PC-9 (cell line): ENCODE measurements around the gene MEF2B. TPM values are rescaled to one million over a fixed set of nuclear protein-coding genes. Genes with fewer than 3 reads are reported as not detected.
"Not testable (repeated sequence)": the region's sequence is repeated elsewhere in the genome, so short reads cannot be mapped to it uniquely, and the experiment has no call there.

Experiments
- BruUV-seq: library from RNA; stranded (reverse); fragments of 400-500 nt; replicated peaks from 2 replicates; lab custom pipeline; 2021; lab: Mats Ljungman, UMichigan
- CTCF ChIA-PET: fragments of 300-600 bp; sonication (Branson Sonifier 250); formaldehyde crosslinking; loops from one replicate; lab custom pipeline; 2022; ENCODE audit warnings: antibody characterized with exemption; lab: Charles Lee
- POLR2A ChIA-PET: fragments of 300-600 bp; sonication (Branson Sonifier 250); formaldehyde crosslinking; loops from one replicate; lab custom pipeline; 2022; ENCODE audit warnings: antibody characterized with exemption; ENCODE audit not compliant: unreplicated experiment; lab: Charles Lee
- DNase-seq, 2 experiments: peaks; one replicate each; pipeline versions ENCODE4 v3.0.0 to v3.0.0-alpha.2; 2015 to 2022; ENCODE audit warnings: mixed read lengths in 1 of 2
- H2AFZ ChIP-seq: fragments of 200-600 bp; sonication (generic); 2 replicates; pipeline ENCODE4 v1.8.1; 2017; ENCODE audit warnings: antibody characterized with exemption
- H3F3A ChIP-seq: fragments of 200-600 bp; sonication (generic); 2 replicates; pipeline ENCODE4 v1.8.1; 2017; ENCODE audit warnings: antibody characterized with exemption, mild to moderate bottlenecking, low read depth; ENCODE audit not compliant: insufficient read depth
- H3K27ac ChIP-seq: fragments of 200-600 bp; sonication (generic); 2 replicates; pipeline ENCODE4 v1.6.1; 2016; ENCODE audit warnings: mixed run types
- H3K27me3 ChIP-seq: fragments of 200-600 bp; sonication (generic); 2 replicates; pipeline ENCODE4 v1.6.1; 2016; ENCODE audit warnings: low read depth, mixed run types; ENCODE audit not compliant: insufficient read depth
- H3K36me3 ChIP-seq: fragments of 200-600 bp; sonication (generic); 2 replicates; pipeline ENCODE4 v1.6.1; 2016; ENCODE audit warnings: low read depth, mixed run types
- H3K4me1 ChIP-seq: fragments of 200-600 bp; sonication (generic); replicated peaks from 2 replicates; pipeline ENCODE4 v1.6.1; 2016; ENCODE audit warnings: mixed run types; ENCODE audit not compliant: insufficient read depth
- H3K4me2 ChIP-seq: fragments of 200-600 bp; sonication (generic); 2 replicates; pipeline ENCODE4 v1.6.1; 2017; ENCODE audit warnings: mixed run types
- H3K4me3 ChIP-seq: fragments of 200-600 bp; sonication (generic); 2 replicates; pipeline ENCODE4 v1.6.1; 2016; ENCODE audit warnings: mixed run types
- H3K79me2 ChIP-seq: fragments of 200-600 bp; sonication (generic); 2 replicates; pipeline ENCODE4 v1.6.1; 2017; ENCODE audit warnings: low read depth, mixed run types
- H3K9me2 ChIP-seq: fragments of 200-600 bp; sonication (generic); 2 replicates; pipeline ENCODE4 v1.8.1; 2017; ENCODE audit warnings: mild to moderate bottlenecking; ENCODE audit not compliant: insufficient read depth
- H3K9me3 ChIP-seq: fragments of 200-600 bp; sonication (generic); 2 replicates; pipeline ENCODE4 v1.8.1; 2016; ENCODE audit warnings: low read depth; ENCODE audit not compliant: insufficient read depth
- H4K20me1 ChIP-seq: fragments of 200-600 bp; sonication (generic); 2 replicates; pipeline ENCODE4 v1.8.1; 2017; ENCODE audit not compliant: insufficient read depth
- CTCF ChIP-seq: fragments of 200-600 bp; sonication (generic); conservative IDR thresholded peaks from 2 replicates; pipeline ENCODE4 v1.6.1; 2017; ENCODE audit warnings: mixed run types, antibody characterized with exemption, mild to moderate bottlenecking, moderate library complexity
- EZH2 ChIP-seq: fragments of 200-600 bp; sonication (generic); IDR thresholded peaks from 2 replicates; pipeline ENCODE4 v1.8.0; 2017; ENCODE audit warnings: antibody characterized with exemption, low read depth
- intact Hi-C: fragments of 100-400 bp; cut with micrococcal nuclease; formaldehyde crosslinking; loops from one replicate; pipeline ENCODE4 v1.10.0; 2022; ENCODE audit not compliant: unreplicated experiment
- total RNA-seq: library from RNA; stranded (reverse); gene quantifications from 2 replicates; pipeline ENCODE4 v1.2.3, GENCODE V29; 2021

The MEF2B gene
- total RNA-seq, 1 experiment from 2014 or later, result 1.8 TPM

GRCh38 chr19:19151418-19151817 is 18.6 kb downstream of the MEF2B start:
- Histone ChIP-seq H3F3A (peaks cover 6% of the 10 kb centered on the region; the same call in 1 of the 2 replicates), H3K36me3 (no peaks in the 10 kb centered on the region), H3K4me3 (no peak overlapping the region), H3K9me3 (no peaks in the 10 kb centered on the region), H3K4me2 (no peak overlapping the region), H2AFZ (no peak overlapping the region), H3K79me2 (no peaks in the 10 kb centered on the region), H3K27me3 (no peaks in the 10 kb centered on the region), H3K27ac (no peak overlapping the region), H4K20me1 (no peaks in the 10 kb centered on the region; the same call in 1 of the 2 replicates), H3K4me1 (no peaks in the 10 kb centered on the region), H3K9me2 (no peaks in the 10 kb centered on the region)
- CTCF ChIA-PET, result no interaction called here
- intact Hi-C loops, result no loop called here
- DNase-seq, result no peak
- POLR2A ChIA-PET, result no interaction called here
- no TSS peak for BruUV-seq
- TF ChIP-seq EZH2, result no peak
- TF ChIP-seq CTCF, result no peak

GRCh38 chr19:19149435-19149834 is 20.6 kb downstream of the MEF2B start:
- intact Hi-C loops, result no loop called here

GRCh38 chr19:19148504-19148903 is 21.6 kb downstream of the MEF2B start:
- BruUV-seq, CTCF ChIA-PET, H3K4me3 ChIP-seq, H4K20me1 ChIP-seq, H3F3A ChIP-seq, DNase-seq, H3K79me2 ChIP-seq, H3K36me3 ChIP-seq, H3K9me3 ChIP-seq, H3K27ac ChIP-seq, H3K4me2 ChIP-seq, intact Hi-C loops, H3K9me2 ChIP-seq, H2AFZ ChIP-seq, H3K4me1 ChIP-seq, POLR2A ChIA-PET, H3K27me3 ChIP-seq: not testable (repeated sequence)

More at GRCh38 chr19:19149435-19149834, 20.6 kb downstream of the MEF2B start:
- ChIA-PET CTCF (no interaction called here), POLR2A (no interaction called here)
- BruUV-seq, result no TSS peak
- peaks cover 6% of the 10 kb centered on the region; the same call in 1 of the 2 replicates for H3F3A ChIP-seq
- DNase-seq, result no peak
- no peaks in the 10 kb centered on the region for H3K36me3 ChIP-seq
- TF ChIP-seq EZH2, result no peak
- TF ChIP-seq CTCF, result no peak
- no peak overlapping the region for H3K4me2 ChIP-seq
- no peak overlapping the region for H3K4me3 ChIP-seq
- H2AFZ ChIP-seq, result no peak overlapping the region
- no peaks in the 10 kb centered on the region for H3K9me3 ChIP-seq
- H3K27ac ChIP-seq, result no peak overlapping the region
- H4K20me1 ChIP-seq, result no peaks in the 10 kb centered on the region
- no peaks in the 10 kb centered on the region for H3K27me3 ChIP-seq
- H3K9me2 ChIP-seq, result no peaks in the 10 kb centered on the region
- no peaks in the 10 kb centered on the region for H3K79me2 ChIP-seq
- H3K4me1 ChIP-seq, result no peaks in the 10 kb centered on the region

GRCh38 chr19:19147344-19147743 is 22.7 kb downstream of the MEF2B start:
- no peaks in the 10 kb centered on the region for H3K9me3 ChIP-seq
- H3K27me3 ChIP-seq, result no peaks in the 10 kb centered on the region
- H3K4me2 ChIP-seq, result no peak overlapping the region
- no peak for TF ChIP-seq CTCF
- no peak for TF ChIP-seq EZH2
- ChIA-PET CTCF (interaction anchor here (0.6 kb wide), 2 partner anchors 30 to 252 kb away, joined by 3 to 7 read pairs; partner anchors contain the start of gene CERS1), POLR2A (no interaction called here)
- H3K4me1 ChIP-seq, result no peaks in the 10 kb centered on the region
- no peaks in the 10 kb centered on the region for H4K20me1 ChIP-seq
- no peak overlapping the region for H3K4me3 ChIP-seq
- H2AFZ ChIP-seq, result no peak overlapping the region
- DNase-seq, result no peak
- H3F3A ChIP-seq, result peaks cover 6% of the 10 kb centered on the region; the same call in 1 of the 2 replicates
- H3K79me2 ChIP-seq, result no peaks in the 10 kb centered on the region
- no peaks in the 10 kb centered on the region for H3K9me2 ChIP-seq
- H3K27ac ChIP-seq, result no peak overlapping the region
- BruUV-seq, result no TSS peak
- H3K36me3 ChIP-seq, result no peaks in the 10 kb centered on the region
- intact Hi-C loops, result no loop called here
